ENCODE results near the gene ANKS1A.

ANKS1A gene

DNA sequence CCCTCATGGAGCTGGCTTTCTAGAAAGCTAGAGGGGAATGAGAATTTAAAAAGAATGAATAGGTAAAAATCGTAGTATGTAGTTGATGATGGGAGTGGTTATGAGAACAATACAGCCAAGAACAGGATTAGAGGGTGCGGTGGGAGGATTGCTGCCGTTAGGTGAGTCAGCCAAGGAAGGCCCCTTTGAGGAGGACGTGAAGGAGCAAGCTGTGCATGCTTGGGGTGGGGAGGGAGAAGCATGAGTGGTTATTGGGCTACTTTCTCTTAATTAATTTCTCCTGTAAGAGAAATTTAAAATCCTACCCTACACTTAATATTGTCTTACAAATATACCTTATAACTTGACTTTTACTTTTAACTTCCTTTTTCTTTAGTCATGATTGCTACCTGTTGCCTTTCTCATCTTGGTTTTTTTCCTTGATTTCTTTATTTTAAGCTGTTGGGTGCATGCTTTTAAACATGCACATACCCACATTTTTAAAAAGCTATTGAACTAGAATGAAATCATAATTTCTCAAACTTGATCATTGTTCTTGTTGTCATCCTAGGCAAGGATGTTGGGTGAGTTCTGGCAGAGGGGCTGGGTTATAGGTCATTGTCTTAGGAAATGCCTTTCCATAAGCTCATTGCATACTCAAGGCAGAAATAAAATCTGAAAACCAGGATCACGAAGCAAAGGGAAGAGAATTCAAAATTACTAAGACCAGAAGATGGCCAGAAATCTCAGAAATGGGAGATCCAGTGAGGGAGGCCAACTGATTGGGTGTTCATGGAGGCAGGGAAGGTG lies 137.6 kb downstream of the ANKS1A start:
- no peak for DNase-seq

DNA sequence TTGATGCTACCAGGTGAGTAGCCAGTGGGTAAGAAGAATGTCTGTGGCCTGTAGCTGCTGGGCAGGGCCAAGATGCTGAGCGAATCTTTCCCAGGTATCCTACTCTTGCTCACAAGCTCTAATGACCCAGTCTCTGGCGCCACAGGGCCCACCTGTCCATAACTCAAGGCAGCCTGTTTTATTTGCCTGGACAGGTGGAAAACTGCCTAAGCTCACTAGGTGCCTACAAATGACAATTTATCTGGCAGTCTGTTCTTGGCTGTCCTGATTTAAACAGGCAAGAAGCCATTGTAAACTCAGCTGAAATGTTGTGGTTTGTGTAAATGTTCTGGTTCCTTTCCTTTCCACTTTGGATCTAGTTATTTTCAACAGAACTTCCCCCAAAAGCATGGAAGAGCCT lies 138.8 kb downstream of the ANKS1A start:
- no peak for DNase-seq

DNA sequence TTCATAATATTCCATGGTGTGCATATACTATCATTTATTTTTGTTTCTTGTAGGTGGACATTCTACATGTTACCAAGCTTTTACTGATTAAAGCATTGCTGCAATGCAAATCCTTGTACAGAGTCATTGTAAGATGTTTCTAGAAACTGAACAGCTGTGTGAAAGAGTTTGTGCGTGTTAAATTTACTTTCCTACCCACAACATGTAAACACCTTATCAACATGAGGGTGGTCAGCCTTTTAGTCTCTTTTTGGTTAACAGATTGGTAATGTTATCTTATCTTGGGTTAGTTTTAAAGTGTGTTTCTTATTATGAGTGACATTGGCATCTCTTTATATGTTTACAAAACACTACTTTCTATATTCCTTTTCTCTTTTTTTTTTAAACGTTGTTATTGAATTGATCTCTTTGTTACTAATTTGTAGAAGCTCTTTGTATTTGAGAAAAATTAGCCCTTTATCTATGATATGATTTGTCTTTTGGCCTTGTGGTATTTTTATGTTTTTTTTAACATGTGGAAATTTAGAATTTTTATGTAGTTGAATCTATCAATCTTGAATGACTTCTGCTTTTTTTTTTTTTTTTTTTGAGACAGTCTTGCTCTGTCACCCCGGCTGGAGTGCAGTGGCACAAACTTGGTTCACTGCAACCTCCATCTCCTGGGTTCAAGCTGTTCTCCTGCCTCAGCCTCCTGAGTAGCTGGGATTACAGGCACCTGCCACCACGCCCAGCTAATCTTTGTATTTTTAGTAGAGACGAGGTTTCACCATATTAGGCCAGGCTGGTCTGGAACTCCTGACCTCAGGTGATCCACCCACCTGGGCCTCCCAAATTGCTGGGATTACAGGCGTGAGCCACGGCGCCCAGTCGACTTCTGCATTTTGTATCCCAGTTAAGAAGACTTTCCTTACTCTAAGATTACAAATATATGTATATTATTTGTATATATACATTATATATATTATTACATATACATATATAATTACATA lies 140.0 kb downstream of the ANKS1A start:
- DNase-seq: no peak

DNA sequence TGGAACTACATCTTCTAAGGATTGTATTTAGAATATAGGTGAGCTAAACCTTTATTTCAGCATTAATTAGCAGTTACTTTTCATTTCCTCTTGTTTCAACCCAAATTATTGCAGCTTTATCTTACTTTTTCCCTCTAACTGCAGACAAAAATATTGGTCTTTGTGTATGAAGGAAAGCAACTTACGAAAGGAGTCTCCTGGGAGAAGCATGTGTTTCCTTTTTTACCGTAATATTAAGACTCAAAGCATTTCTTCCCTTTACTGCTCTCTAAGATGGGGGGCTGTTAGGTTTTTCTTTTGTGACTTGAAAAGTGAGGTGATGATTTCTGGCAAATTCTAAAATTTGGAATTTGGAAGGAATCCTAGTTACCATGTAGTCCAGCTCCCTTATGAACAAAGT lies 141.0 kb downstream of the ANKS1A start:
- no peak for DNase-seq

DNA sequence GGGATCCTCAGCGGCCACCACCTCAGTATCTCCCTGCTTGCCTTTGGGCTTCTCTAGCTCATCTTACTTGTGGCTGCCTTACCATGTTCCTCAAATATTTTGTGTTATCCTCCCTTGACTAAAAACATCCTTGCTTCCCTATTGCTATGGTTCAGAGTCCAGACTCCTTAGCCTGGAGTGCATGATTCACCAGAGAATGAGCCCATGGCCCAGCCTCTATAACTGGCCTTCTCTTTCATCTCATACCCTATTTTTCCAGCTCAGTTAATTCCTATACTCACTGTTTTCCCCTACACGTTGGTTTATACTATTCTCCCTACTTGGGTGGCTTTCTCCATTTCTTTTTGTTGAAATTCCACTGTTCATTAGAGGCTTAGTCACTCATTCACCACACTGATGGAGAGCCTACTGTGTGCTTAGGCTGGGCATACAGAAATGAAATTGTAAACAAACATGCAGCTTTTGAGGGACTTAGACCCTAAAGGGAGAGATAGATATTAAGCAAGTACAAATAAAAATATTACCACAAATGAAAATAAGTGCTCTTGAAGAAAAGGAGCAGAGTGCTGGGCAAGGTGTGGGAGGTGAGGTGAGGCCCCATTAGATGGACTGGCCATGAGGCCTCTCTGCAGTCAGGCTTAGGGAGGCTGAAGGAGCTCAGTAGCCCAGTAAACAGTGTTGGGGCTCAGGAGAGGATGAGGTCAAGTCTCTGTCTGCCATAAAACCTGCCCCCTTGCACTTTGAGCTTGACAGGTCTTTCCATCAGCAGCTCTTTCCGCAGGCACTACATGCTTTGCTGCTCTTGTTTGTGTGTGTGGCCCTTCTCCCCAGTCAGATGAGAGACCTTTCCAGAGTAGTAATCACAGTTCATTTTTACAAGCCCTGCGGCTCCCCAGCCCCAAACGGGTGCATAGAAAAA lies 142.8 kb downstream of the ANKS1A start:
- DNase-seq: no peak

DNA sequence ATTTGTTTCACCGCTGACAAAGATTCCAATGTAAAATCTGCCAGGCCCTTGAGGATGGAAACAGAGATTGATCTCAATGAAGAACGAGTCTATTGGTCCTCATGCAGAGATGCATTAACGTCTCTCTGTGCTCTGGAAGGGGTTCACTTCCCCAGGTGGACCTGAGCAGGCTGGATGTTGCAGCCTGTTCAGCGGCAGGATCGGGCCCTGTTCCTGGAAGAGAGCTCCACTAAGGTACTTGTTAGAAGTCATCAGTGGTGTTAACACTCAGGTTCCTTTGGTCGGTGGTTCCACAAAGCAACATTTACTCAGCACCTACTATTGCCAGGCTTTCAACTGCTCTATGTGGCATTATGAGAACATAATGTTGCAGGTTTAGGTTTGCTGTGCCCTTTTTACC lies 144.6 kb downstream of the ANKS1A start:
- no peak for DNase-seq

DNA sequence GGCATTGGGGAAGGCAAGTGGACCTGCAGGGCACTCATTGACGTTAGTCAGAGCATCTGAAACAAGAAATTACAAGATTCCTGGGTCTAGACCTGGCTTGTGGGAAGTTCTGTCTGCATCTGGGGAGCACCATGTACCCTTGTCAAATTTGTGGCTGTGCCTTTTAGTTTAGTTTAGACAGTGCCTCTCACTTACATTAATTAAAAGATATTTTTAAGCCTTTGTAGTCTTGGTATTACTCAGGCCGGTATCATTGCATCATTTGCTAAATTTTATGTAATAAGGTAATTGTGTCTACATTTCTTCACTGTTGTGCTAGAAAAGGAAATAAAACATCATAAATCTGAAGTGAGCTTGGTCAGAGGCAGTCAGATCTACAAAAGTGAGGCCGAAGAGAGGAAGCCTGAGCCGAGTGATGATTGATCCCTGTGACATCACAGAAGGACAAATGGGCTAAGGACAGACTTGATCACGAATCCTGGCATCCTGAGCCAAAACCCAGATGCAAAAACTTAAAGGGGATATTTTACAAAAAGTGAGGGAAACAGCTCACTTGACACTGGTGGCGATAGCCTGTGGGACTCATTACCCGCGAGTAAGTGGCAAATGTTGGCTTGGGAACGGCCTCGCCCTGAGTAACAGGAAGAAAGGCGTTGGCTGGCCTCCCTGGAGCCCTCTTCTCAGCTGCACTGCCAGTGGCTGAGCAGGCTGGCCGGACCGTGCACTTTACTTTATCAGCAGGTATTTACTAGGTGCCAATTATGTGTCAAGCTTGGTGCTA lies 145.5 kb downstream of the ANKS1A start:
- no peak for DNase-seq

DNA sequence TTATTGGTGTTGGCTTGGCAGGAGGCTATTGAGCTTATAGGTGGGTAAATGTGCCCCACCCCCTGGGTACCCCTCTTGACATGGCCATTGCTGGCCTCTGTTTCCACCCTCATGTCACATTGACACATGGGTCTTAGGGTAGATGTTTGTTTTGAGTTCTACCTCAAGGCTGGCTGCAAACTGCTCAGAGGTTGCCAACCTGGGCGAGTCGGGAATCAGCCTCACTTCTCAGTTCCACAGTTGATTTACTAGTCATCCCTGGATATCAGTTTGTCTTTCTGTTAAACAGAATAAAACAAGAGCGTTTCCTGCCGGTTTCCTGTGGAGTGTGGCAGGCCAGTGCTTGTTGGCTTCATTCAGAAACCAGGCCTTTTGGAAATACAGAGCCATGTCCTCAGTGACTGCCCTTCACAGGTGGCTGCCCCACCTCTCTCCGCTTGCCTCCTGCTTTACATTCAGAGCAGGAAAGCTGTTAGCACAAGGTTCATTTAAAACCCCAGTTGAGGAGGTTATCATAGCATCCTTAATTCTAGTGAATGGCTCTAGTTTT lies 146.5 kb downstream of the ANKS1A start:
- DNase-seq: no peak

DNA sequence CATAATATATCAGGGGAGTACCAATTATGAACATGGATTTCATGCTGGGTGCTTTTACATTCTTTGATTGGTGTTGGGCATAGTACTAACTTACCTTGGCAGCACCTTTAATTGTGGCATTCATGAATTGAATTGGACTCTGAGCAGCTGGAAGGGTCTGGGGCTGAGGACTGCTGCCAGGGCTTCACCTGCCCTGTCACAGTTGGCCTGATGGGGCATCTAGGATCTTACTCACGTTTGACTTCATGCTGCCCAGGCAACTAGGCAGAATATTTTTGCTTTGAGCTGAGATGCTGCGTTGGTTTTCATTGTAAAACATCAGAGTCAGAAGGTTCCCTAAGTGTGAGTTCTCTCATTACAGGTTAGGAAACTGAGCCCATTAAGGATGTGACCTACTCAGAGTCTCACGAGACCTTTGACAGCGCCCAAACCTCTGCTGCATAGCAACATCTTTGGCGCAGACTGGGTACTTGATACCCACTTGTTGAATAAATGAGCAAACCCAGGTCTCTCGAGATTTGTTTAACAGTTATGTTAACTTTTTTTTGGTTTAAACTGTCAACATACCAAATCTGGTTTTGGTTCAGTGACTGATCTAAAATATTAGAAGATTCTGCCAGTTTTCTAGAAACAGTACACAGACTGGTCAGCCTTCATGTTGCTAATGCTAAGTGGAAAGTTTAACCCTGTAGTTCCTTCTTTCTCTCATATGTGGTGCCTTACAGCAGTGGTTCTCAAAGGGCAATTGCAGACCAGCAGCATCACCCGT lies 147.2 kb downstream of the ANKS1A start:
- DNase-seq: no peak

DNA sequence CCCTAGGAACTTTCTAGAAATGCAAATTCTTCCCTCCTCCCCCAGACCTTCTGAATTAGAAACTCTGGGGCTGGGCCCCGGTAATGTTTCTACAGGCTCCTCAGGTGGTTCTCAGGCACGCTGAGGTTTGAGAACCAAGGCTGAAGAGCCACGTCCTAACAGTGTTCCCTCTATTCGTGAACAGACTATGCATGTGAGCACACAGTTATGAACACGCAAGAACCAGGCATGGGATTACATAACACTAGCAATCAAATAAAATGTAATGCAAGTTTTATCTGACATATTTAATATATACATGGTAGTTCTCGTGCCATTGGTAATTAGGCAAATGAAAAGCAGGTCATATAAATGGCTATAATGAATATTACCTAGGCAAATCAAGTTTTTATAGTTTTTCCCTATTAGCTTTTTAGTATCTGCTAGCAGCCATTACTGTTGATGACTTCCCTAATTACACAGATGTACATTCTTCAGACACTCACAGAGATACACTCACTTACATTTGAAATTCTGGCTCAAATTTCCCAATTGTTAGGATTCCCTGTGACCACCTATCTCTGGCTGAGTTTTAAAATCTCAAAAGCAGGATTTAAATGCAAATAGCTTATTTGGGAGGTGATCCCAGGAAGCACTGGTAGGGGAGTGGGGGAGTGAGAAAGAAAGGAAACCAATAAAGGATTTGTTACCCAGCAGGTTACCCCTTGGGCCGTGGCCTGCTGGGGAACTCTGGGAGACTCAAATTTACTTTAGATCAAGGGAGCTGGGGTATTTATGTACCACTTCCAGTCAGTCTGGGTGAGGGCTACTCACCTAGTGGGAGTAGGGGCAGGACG lies 148.0 kb downstream of the ANKS1A start:
- no peak for DNase-seq

DNA sequence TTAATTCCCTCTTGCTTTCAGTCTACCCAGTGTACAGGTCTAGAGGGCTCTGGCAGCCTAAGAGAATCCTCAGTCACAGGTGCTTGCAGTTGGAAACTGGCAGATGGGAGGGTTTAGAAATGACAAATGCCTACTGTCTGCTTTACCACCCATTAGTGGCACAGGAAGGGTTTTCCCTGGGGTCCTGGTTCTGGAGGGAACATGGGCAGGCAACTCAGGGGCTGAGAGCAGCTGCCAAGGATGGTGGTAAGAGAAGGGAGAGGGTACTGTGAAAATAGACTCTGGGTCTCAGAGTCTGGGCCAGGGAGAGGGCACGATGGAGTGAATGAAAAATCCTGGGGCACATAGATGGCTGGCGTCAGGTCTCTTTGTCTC lies 148.6 kb downstream of the ANKS1A start:
- no peak for DNase-seq

DNA sequence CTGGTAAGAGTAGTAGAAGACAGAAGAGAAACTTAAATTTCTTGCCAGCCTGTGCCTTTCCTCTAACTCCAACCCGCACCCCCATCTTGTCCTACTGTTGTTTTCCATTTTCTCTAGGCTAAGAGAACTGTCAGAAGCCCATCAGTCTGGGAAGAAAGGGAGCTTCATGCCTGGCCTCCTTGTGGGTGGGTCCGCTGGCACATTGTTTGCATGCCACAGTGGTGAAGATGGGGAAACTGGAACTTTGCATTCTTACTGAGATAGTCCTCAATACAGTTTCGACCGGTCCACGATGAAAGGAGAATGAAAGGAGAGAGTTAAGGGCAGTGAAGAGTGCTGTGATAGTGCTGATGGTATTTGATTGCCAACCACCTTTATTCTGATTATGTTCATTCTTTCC lies 149.0 kb downstream of the ANKS1A start:
- no peak for DNase-seq

DNA sequence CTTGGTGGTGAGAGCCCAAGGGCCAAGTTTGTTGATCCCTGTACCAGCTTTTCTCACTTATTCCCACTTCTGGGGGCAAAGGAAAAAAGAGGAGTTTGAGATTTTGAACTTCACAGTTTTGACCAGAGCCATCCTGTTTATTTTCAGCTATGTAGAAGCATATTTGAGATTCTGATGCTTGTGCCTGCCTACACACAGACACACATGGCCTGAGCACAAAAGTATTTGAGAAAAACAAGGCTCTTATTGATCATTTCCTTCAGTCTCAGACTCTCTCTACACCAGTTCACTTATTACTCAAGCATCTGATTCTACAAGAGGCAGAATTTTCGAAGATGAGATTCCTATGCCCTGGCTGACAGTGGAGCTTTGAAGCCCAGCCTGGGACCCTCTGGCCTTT lies 151.3 kb downstream of the ANKS1A start:
- no peak for DNase-seq

DNA sequence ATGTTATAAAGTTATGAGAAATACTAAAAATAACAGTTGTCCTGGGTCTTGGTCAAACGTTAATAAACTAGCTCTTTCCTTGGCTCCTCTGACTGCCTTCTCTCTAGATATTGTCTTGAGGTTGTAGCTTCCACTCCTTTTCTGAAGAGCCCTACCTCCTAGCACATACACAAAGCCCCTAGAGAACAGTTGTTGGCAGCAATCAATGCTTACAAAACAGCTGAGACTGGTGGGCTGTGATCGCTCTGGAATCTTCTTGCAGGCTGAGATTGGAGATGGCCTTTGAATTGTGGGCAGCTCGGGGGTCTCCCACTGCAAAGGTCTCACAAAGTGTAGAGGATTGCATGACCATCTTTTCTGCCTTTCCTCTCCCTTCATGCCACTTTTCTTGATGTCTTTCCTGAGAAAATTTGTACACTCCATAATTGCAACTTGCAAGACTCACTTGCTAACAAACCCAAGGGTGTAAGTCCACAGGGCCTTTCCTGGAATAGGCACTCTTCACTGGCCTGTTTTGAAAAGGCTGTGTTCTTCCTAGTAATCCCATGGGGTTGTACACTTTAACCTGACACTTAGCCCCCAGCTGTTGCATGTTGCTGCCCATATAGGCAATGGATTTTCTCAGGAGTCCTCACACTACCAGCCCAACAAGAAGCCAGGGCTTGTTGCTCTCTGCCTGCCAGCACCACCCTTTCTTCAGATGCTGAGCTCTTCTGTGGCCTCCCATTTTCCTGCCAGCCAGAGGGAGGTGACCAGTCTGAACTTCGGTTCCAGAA lies 152.2 kb downstream of the ANKS1A start:
- DNase-seq: no peak

DNA sequence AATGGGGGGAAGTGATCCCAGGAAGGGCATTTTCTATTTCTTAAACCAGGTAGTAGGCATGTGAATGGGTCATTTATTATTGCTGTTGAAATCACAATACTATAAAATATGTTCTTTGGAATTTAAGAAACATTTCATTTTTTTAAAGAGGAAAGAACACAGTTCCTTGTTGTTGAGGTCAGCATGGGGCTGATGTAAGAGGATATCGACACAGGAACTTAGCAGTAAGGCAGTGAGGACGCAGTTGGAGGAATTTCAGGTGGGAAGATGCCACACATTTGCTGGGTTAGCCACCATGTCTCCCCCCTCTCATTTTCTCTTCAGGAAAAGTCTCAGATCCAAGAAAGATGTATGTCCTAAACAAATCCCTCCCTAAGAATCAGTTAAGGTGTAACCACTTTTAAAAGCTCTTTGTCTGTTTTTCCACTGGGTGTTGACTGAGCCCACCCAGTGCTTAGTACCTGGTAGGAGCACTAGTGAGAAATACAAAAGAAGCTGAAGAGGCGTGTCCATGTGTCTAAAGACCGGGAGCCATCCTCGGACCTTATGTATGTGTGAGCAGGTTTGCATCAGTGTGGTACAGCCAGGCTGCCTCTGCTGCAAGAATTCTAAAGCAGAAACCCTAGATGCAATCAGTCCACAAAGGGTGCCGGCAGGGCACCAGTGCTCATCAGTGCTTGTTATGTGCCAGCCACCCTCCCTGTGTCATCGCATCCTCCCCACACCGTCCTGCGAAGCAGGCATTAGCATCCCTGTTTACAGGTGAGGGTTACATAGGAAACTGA lies 153.2 kb downstream of the ANKS1A start:
- no peak for DNase-seq

DNA sequence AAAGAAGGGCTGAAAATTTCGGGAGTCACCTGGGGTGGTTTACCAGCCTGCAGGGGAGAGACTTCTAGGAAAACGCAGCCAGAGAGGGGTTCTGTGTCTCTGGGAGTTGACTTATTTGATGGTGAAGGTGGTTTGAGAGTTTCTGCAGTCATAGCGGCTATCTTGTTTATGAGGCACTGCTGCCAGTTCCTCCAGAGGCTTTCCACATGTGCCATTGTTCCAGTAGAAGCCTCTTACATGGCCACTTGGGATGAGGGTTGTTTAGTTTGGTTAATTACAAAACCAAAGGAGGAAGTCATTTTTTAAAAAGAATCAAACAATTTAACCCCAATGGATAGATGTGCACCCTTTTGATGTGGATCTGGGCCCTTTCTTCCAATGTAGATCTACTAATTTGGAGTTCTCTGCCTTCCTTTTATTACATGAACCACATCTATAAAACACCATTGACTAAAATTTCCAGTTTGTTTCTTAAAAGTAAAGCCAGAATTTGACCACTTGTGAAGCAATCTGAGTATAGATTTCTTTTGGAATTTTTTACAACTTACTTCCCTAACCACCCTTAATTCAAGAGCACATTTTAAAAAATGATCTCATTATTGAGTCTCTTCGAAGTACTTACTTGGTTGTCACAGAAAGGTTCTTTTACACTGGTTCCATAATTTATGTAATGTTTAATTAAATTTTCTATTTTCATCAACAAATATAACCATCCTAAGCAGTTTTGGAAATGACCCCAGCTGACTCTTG lies 154.5 kb downstream of the ANKS1A start:
- no peak for DNase-seq

DNA sequence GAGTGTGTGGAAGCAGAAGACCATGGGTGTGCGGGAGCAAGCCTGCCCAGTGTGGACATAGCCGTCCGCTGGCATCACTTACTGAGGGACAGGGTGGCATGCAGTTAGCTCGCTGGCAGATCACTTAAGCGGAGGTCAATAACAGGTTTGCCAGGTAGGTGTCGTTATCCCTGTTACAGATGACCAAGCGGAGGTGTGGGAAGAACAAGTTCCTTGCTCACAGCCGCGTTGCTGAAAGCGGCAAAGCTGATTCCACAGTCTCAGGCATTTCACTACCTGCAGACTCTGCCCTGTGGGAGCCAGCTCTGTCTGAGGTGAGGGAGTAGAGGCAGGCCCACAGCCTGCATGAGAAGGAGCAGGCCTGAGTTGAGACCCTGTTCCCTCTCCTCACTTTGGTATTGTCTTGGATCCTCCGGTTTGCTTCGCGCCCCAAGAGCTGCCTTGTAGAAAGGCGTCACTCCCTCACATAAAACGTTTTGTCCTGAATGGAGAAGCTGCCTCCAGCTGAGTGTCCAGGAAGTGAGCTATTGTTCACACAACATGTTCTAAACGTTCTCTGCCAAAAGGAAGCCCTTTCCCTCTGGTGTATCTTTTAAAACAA lies 155.2 kb downstream of the ANKS1A start:
- no peak for DNase-seq

Measured in stimulated activated CD8-positive, alpha-beta memory T cell treated with anti-CD3 and anti-CD28 coated beads, Interleukin-4, amount 100 ng/mL, for 48 hours (primary cell).